AG08395 (cell line): ENCODE measurements around the gene FLVCR1.
"Not testable (repeated sequence)": the region's sequence is repeated elsewhere in the genome, so short reads cannot be mapped to it uniquely, and the experiment has no call there.

ENCODE experiments used
- DNase-seq: peaks from one replicate; pipeline ENCODE4 v3.0.0; 2012; ENCODE audit warnings: mixed read lengths, low spot score

Gene FLVCR1

DNA sequence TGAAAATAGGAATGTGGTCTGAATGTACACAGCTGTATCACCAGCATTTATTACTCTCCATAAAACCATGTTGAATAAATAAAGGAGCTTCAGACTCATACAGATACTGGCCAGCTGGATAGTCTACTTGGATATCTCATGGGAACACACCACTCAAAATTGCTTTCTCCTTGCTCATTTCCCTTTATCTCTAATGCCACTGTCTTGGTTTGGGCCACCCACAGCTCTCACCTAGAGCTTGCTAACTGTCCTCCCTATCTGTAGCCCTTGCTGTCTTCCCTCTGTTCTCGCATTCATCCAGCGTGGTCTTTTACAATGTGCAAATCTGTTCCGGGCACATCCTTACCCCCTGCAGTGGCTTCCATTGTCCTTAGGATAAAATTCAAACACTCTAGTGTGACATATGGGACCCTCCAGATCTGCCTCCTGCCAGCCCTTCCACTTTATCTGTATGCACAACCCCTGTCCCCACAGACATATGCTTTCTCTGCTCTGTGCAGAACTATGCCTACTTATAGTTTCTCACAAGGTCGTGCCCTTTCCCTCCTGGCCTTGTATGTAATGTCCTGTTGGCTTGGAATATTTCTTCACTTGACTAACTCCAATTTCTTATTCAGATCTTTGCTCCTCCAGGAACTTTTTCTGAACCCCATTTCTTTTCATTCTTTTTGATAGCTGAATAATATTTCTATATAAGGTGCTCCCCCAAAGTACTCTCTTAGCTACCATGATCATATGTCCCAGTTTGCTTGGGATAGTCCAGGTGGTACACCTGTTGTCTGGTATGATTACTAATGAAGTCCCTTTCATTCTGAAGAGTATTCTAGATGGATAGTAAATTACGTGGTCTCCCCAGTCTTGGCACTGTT, 2.9 kb downstream of the FLVCR1 start:
- DNase-seq, result no peak

DNA sequence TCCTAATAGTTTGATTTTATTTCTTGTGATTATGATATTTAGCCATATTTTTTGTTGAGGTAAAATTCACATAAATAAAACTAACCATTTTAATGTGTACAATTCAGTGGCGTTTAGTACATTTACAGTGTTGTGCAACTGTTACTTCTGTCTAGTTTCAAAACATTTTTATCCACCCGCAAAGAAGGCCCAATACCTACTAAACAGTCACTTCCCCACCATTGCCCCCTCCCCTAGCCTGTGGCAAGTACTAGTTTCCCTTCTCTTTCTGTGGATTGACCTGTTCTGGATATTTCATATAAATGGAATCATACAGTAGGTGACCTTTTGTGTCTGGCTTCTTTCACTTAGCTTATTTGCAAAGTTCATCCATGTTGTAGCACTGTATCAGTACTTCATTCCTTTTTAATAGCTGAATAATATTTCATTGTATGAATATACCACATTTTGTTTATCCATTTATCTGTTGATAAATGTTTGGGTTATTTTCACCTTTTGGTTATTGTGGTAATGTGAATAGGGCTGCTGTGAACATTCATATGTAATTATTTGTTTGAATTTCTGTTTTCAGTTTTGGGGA, 4.1 kb downstream of the FLVCR1 start:
- no peak for DNase-seq

DNA sequence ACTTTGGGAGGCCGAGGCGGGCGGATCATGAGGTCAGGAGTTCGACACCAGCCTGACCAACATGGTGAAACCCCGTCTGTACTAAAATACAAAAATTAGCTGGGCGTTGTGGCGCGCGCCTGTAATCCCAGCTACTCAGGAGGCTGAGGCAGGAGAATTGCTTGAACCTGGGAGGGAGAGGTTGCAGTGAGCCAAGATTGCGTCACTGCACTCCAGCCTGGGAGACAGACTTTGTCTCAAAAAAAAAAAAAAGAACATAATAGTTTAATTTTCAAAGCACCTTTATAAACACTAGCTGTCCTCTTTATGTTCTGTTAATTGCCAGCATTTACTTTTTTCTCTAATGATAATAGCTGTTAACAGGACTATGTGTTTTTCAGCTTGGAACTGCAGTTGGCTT, 5.3 kb downstream of the FLVCR1 start:
- not testable (repeated sequence) for DNase-seq

DNA sequence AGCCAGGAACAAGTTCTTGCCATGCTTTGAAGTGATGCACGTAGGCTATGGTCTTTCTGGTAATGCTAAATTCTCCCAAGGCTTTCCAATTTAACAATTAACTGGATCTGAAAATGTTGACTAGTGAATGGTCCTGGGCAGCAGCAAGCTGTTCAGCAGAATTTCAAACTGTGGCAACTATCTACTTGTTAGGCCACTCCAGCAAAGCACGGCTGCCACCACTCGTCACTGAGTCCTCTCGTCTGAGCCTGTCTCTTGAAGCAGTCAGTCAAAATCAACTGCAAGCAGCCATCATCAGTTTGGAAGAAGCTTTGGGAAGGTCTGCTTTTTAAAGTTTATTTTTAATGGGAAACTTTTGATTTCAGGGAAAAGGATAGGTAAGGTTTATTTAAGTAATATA, 6.1 kb downstream of the FLVCR1 start:
- no peak for DNase-seq

DNA sequence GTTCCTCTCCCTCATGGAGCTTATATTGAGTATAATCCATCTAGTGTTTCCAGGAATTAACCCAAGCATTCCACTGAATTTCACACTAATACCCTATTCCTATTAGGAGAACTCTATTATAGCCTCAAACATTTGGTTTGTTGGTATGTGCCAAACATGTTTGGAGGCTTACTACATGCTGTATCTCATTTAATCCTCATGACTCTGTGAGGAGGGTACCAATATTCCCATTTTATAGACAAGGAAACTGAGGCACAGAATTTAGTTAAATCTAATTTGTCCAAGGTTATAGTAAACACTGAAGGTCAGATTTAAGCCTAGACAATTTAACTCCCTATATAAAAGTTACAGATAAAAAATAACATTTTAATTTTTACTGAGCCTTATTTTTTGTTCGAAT, 9.1 kb downstream of the FLVCR1 start:
- no peak for DNase-seq

DNA sequence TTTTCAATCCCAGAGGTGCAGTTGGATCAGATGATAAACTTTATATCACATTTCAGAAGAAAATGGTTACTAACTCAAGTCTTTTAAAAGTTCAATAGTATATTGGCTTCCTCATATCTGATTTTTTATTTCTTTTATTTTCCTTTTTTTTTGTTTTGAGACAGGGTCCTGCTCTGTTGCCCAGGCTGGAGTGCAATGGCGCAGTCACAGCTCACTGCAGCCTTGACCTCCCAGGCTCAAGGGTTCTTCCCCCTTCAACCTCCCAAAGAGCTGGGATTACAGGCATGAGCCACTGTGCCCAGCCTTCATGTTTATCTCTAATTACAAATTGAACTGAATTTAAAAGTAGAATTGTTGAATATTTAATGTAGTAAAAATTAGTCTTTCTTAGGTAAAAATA, 13.9 kb downstream of the FLVCR1 start:
- DNase-seq, result no peak

DNA sequence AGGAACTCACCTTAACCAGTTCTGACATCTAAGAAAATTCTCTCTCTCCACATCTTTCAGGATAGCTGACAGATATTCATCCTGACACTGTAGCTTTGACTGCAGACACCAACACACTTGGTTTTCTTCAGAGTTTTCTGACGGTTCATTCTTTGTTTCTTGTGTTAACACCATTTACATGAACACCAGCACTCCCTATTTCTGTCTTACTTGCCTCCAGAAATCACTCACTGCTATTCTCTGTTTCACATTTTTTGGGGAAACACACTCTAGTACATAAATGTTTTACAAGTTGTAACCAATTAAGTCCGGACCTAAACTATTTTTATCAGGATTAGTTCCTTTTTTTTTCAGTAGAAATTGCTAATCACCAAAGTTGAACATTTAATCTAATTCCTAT, 15.4 kb downstream of the FLVCR1 start:
- no peak for DNase-seq

DNA sequence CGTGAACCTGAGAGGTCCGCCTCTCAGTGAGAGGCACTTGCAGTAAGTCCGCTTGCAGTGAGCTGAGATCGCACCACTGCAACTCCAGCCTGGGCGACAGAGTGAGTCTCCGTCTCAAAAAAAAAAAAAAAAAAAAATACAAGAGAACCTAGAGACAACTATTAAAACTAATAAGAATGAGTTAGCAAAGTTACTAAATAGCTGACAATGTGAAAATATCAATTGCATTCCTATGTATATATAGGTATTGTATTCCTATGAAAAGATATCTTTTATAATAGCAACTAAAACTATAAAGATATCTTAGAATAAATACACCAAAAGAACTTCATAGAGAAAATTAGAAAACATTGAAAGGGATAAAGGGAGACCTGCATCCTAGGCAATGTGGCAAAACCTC, 20.3 kb downstream of the FLVCR1 start:
- no peak for DNase-seq

DNA sequence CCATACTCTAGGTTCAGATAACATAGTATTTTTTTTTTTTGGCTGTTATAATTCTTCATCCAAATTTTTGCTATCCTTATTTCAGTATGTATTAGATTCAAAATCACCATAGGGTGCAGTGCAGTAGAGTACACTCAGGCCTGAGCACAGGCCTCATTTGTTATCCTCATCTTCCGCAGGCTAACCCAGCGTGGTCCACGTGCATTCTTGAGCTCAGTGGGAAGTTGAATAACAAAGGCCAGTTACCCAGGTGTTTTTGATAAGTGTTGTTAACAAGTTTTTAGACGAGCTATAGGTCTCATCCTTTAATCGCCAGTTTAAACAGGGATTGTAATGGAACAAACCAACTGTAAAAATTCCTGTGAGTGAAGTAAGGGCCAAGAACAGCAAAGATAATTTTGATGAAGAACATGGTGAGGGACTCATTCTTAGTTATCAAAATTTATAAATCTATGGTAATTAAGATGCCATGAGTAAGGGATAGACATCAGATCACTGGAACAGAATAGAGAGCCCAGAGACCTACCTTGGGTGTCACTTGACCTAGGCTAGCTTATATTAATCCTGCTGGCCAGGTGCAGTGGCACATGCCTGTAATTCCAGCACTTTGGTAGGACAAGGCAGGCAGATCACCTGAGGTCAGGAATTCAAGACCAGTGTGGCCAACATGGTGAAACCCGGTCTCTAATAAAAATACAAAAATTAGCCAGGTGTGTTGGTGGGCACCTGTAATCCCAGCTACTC, 22.0 kb downstream of the FLVCR1 start:
- no peak for DNase-seq

DNA sequence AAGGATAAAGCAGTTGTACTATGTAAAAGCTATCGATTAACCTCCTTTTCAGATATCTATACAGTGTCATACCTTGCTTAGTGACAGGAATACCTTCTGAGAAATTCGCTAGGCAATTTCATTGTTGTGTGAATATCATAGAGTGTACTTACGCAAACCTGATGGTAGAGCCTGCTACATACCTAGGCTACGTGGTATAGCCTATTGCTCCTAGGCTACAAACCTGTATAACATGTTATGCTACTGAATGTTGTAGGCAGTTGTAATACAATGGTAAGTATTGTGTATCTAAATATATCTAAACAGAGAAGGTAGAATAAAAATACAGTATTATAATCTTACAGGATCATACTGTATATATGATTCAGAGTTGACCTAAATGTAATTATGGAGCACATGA, 26.5 kb downstream of the FLVCR1 start:
- DNase-seq, result no peak

DNA sequence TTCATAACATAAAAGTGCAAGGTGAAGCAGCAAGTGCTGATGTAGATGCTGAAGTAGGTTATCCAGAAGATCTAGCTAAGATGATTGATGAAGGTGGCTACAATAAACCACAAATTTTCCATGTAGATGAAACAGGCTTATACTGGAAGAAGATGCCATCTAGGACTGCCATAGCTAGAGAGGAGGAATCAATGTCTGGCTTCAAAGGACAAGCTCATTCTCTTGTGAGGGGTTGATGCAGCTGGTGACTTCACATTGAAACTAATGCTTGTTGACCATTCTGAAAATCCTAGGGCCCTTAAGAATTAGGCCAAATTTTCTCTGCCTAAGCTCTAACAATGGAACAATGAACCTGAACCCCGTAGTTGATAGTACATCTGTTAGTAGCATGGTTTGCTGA, 34.0 kb downstream of the FLVCR1 start:
- DNase-seq, result no peak

DNA sequence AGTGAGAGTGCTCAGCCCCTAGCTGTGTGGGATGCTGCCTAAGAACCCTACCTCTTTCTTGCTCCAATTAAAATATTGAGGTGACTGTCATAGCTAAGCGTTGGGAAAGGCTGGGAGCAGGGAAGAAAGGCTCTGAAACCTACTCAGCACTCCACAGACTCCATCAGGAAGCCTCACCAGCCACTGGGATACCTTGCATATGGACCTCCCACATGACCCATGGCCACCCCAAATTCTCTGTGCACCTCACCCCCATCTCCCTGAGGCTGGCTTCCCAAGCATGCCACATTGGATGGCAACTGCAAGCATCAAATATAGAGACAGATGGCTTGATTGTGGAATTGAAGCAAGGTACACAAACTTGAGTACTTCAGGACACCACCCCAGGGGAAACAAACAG, 41.8 kb downstream of the FLVCR1 start:
- DNase-seq, result no peak

DNA sequence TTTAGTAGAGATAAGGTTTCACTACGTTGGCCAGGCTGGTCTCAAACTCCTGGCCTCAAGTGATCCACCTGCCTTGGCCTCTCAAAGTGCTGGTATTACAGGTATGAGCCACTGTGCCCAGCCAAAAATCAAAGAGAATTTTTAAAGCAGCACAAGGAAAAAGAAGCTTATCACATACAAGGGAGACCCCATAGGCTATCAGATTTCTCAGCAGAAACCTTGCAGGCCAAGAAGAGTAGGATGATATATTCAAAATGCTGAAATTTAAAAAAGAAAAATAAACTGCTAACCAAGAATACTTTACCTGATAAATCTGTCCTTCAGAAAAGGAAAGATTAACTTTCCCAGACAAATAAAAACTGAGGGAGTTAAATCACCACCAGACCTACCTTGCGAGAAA, 43.2 kb downstream of the FLVCR1 start:
- no peak for DNase-seq

DNA sequence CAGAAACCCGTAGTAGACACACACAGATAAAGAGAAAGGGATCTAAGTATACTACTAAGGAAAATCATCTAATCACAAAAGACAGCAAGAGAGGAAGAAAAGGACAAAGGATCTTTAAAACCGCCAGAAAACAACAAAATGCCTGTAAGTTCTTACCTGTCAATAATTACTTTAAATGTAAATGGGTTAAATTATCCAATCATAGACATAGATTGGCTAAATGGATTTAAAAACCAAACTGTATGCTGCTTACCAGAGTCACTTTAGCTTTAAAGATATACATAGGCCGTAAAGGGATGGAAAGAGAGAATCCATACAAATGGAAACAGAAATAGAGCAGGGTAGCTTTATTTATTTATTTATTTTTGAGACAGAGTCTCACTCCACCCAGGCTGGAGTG, 44.0 kb downstream of the FLVCR1 start:
- DNase-seq, result no peak

DNA sequence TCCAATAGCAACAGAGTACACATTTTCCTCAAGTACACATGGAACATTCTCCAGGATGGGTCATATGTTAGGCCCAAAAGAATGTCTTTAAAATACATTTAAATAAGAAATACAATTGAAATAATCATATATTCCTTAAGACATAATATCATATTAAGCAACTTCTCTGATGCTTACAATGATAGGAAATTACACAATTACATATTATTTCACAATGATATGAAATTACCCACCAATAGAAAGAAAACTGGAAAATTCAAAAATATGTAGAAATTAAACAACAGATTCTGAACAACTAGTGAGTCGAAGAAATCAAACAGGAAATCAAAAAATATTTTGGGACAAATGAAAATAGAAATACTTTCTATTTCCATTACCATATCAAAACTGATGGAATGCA, 45.6 kb downstream of the FLVCR1 start:
- DNase-seq, result no peak

DNA sequence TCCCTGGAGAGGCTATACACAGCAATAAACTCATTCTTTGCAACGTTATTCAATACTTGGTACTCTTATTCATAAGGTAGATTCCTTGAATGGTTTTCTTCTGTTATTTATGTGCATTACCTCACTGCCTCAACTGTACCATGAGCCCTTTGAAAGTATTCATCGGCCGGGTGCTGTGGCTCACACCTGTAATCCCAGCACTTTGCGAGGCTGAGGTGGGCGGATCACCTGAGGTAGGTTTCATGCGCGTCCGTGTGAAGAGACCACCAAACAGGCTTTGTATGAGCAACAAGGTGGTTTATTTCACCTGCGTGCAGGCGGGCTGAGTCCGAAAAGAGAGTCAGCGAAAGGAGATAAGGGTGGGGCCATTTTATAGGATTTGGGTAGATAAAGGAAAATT, 50.0 kb downstream of the FLVCR1 start:
- not testable (repeated sequence) for DNase-seq

DNA sequence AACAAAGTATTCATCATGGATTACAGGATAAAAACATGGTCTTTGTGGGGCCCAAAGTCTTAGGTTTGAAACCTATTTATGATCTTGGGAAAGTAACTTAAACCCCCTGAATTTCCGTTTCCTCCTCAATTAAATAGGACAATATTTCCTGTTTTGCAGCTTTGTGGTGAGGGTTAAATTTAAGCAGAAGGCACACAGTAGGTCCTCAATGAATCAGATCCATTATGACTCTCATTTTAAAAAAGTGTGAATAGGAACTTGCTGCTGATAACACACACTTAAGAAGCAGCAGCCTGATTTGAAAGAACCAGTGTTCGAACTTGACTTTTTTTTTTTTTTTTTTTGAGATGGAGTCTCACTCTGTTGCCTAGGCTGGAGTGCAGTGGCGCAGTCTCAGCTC, 50.9 kb downstream of the FLVCR1 start:
- DNase-seq, result no peak

DNA sequence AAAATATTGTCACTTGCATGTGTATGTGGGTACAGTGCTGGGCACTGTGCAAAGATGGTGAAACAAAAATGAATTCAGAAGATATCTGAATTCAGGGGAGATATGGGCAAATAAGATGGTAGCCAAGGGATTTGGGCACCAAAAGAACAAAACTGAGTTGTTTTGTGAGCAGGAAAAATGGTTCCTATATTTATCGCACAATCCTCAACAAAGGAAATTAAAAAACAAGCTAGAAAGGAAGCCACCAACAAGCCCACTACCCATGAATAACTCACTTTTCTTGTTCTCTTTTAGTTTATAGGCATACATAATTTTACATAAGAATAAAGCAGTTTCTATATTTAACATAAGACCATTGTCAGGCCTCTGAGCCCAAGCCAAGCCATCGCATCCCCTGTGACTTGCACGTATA, 51.6 kb downstream of the FLVCR1 start:
- no peak for DNase-seq

DNA sequence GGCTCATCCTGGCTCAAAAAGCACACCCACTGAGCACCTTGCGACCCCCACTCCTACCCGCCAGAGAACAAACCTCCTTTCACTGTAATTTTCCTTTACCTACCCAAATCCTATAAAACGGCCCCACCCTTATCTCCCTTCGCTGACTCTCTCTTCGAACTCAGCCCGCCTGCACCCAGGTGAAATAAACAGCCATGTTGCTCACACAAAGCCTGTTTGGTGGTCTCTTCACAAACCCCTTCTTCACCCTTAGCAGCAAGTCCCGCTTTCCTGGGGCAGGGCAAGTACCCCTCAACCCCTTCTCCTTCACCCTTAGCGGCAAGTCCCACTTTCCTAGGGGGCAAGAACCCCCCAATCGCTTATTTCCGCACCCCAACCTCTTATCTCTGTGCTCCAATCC, 52.1 kb downstream of the FLVCR1 start:
- not testable (repeated sequence) for DNase-seq

DNA sequence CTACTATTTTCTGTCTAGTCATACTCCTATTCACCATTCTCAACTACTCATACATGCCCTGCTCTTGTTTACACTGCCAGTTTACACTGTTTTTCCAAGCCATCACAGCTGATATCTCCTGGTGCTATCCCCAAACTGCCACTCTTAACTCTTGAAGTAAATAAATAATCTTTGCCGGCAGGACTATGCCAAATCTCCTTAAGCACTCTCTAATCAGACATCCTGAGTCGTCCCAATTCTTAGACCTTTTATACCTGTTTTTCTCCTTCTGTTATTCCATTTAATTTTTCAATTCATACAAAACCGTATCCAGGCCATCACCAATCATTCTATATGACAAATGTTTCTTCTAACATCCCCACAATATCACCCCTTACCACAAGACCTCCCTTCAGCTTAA, 55.6 kb downstream of the FLVCR1 start:
- DNase-seq, result not testable (repeated sequence)

DNA sequence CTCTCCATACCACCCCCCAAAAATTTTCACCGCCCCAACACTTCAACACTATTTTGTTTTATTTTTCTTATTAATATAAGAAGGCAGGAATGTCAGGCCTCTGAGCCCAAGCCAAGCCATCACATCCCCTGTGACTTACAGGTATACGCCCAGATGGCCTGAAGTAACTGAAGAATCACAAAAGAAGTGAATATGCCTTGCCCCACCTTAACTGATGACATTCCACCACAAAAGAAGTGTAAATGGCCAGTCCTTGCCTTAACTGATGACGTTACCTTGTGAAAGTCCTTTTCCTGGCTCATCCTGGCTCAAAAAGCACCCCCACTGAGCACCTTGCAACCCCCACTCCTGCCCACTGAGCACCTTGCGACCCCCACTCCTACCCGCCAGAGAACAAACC, 56.0 kb downstream of the FLVCR1 start:
- not testable (repeated sequence) for DNase-seq

DNA sequence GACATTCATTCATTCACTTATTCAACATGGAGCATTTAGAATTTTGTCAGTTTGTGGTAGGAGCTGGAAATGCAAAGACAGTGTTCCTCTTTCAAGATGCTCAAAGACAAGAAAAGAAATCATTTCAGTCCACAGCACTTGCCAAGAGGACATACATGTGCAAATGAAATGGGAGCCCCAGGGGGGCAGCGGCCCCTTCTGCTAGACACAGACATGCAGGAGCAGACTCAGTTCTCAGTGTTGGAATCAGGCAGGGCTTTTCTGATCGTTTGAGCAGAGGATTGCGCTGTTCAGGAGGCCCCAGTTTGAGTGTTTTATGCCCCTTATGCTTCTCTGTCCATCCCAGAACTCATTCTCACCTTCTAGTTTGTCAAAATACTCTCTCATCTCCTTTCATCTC, 56.7 kb downstream of the FLVCR1 start:
- DNase-seq, result no peak
